ENCODE results near the gene DHRSX.

GRCh38 chrX:2187352-2188115 is 313.2 kb downstream of the DHRSX start:
- TF ChIP-seq CTCF (IDR thresholded peaks at IDR 0.05) (no peak), POLR2A (IDR thresholded peaks at IDR 0.05) (no peak)

Measured in prostate gland (tissue), 2 donors.